Panc1 (cell line): ENCODE data around the gene BPGM. TPM values are rescaled to one million over a fixed set of nuclear protein-coding genes. Genes with fewer than 3 reads are reported as not detected.

Experiments
- ATAC-seq: fragments of 200-7000 bp; cut with Tn5 transposase; 2 replicates; pipeline ENCODE4 v1.9.1; 2020; ENCODE audit warnings: mild to moderate bottlenecking, moderate library complexity
- BruUV-seq: library from RNA; stranded (reverse); fragments of 400-500 nt; replicated peaks from 2 replicates; lab custom pipeline; 2021; lab: Mats Ljungman, UMichigan
- CTCF ChIA-PET: fragments of 300-600 bp; sonication (Branson Sonifier 250); formaldehyde crosslinking; loops from one replicate; lab custom pipeline; 2022; ENCODE audit warnings: antibody characterized with exemption; lab: Charles Lee
- POLR2A ChIA-PET: fragments of 300-600 bp; sonication (Branson Sonifier 250); formaldehyde crosslinking; loops from one replicate; lab custom pipeline; 2022; ENCODE audit warnings: antibody characterized with exemption; lab: Charles Lee
- DNase-seq: peaks from one replicate; pipeline ENCODE4 v3.0.0-alpha.2; 2010; ENCODE audit warnings: low read depth, low spot score
- H3K27ac ChIP-seq: 2 replicates; pipeline ENCODE4 v1.5.1; 2011; ENCODE audit warnings: mild to moderate bottlenecking, low read length, inconsistent platforms
- H3K27me3 ChIP-seq: fragments of 200-500 bp; sonication (Bioruptor generic); 2 replicates; pipeline ENCODE4 v1.6.0; 2014; ENCODE audit warnings: low read length, inconsistent platforms; ENCODE audit not compliant: control insufficient read depth, insufficient read depth
- H3K36me3 ChIP-seq: fragments of 200-500 bp; sonication (Bioruptor generic); 2 replicates; pipeline ENCODE4 v1.5.1; 2014; ENCODE audit warnings: inconsistent platforms, mild to moderate bottlenecking, low read length, moderate library complexity; ENCODE audit not compliant: control insufficient read depth, insufficient read depth
- H3K4me1 ChIP-seq: 2 replicates; pipeline ENCODE4 v1.5.1; 2011; ENCODE audit warnings: inconsistent platforms, mild to moderate bottlenecking, low read length, moderate library complexity; ENCODE audit not compliant: control insufficient read depth, insufficient read depth
- H3K4me3 ChIP-seq, 2 experiments: 2 replicates each; pipeline ENCODE4 v1.5.1; 2011 to 2012; ENCODE audit warnings: low read depth in 2 of 2, low read length in 2 of 2, mild to moderate bottlenecking in 2 of 2, inconsistent platforms in 1 of 2, moderate library complexity in 1 of 2
- H3K9me3 ChIP-seq: fragments of 200-500 bp; sonication (Bioruptor generic); 2 replicates; pipeline ENCODE4 v1.5.1; 2014; ENCODE audit warnings: low read depth, mild to moderate bottlenecking, inconsistent platforms, low read length, moderate library complexity; ENCODE audit not compliant: control insufficient read depth, insufficient read depth
- POLR2AphosphoS5 ChIP-seq: IDR thresholded peaks from 2 replicates; pipeline ENCODE4 v1.6.1; 2012; ENCODE audit warnings: mild to moderate bottlenecking, low read depth, low read length, moderate library complexity
- SIN3A ChIP-seq: IDR thresholded peaks from 2 replicates; pipeline ENCODE4 v1.6.1; 2012; ENCODE audit warnings: low read depth, mild to moderate bottlenecking, low read length, moderate library complexity, borderline replicate concordance; ENCODE audit not compliant: insufficient read depth
- TCF7L2 ChIP-seq: IDR thresholded peaks from 2 replicates; pipeline ENCODE4 v1.6.1; 2011; ENCODE audit warnings: mild to moderate bottlenecking, low read depth, low read length, inconsistent platforms
- in situ Hi-C: cut with HindIII; loops from 2 replicates; pipeline ENCODE4 v1.10.0; 2016; ENCODE audit warnings: low sequenced_read_pairs, low pct_unique_long_range_greater_than_20kb
- intact Hi-C: fragments of 100-400 bp; cut with micrococcal nuclease; formaldehyde crosslinking; loops from one replicate; pipeline ENCODE4 v1.10.0; 2022; ENCODE audit not compliant: unreplicated experiment
- total RNA-seq: library from RNA; stranded (reverse); gene quantifications from one replicate; pipeline ENCODE4 v1.2.1, GENCODE V29; 2021; ENCODE audit not compliant: unreplicated experiment
- TF ChIP-seq, protein P1 (sequence below): fragments of 450-650 bp; IDR thresholded peaks from 2 replicates; pipeline ENCODE4 v1.5.1; 2017; ENCODE audit warnings: mild to moderate bottlenecking
- TF ChIP-seq, protein P2 (sequence below), 2 experiments: IDR thresholded peaks; 2 replicates each; pipeline ENCODE4 v1.6.1; 2011 to 2012; ENCODE audit warnings: low read depth in 2 of 2, control low read depth in 1 of 2, low read length in 1 of 2, mild to moderate bottlenecking in 1 of 2, moderate library complexity in 1 of 2; ENCODE audit not compliant: insufficient read depth in 1 of 2

The BPGM gene
- total RNA-seq, 1 experiment from 2014 or later = 10.7 TPM

GRCh38 chr7:134669388-134669787 is 22.7 kb downstream of the BPGM start:
- Histone ChIP-seq H3K4me3 (no peak overlapping the region), H3K36me3 (no peaks in the 10 kb centered on the region), H3K27me3 (no peaks in the 10 kb centered on the region), H3K4me1 (peaks cover 9% of the 10 kb centered on the region; the same call in 1 of the 2 replicates), H3K9me3 (no peaks in the 10 kb centered on the region; the same call in 1 of the 2 replicates), H3K27ac (no peak overlapping the region; the same call in 1 of the 2 replicates)
- intact Hi-C loops (no loop called here), in situ Hi-C loops (no loop called here)
- ChIA-PET POLR2A (no interaction called here), CTCF (no interaction called here)
- TF ChIP-seq, protein P1, sequence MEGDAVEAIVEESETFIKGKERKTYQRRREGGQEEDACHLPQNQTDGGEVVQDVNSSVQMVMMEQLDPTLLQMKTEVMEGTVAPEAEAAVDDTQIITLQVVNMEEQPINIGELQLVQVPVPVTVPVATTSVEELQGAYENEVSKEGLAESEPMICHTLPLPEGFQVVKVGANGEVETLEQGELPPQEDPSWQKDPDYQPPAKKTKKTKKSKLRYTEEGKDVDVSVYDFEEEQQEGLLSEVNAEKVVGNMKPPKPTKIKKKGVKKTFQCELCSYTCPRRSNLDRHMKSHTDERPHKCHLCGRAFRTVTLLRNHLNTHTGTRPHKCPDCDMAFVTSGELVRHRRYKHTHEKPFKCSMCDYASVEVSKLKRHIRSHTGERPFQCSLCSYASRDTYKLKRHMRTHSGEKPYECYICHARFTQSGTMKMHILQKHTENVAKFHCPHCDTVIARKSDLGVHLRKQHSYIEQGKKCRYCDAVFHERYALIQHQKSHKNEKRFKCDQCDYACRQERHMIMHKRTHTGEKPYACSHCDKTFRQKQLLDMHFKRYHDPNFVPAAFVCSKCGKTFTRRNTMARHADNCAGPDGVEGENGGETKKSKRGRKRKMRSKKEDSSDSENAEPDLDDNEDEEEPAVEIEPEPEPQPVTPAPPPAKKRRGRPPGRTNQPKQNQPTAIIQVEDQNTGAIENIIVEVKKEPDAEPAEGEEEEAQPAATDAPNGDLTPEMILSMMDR = no peak
- TF ChIP-seq, protein P2, sequence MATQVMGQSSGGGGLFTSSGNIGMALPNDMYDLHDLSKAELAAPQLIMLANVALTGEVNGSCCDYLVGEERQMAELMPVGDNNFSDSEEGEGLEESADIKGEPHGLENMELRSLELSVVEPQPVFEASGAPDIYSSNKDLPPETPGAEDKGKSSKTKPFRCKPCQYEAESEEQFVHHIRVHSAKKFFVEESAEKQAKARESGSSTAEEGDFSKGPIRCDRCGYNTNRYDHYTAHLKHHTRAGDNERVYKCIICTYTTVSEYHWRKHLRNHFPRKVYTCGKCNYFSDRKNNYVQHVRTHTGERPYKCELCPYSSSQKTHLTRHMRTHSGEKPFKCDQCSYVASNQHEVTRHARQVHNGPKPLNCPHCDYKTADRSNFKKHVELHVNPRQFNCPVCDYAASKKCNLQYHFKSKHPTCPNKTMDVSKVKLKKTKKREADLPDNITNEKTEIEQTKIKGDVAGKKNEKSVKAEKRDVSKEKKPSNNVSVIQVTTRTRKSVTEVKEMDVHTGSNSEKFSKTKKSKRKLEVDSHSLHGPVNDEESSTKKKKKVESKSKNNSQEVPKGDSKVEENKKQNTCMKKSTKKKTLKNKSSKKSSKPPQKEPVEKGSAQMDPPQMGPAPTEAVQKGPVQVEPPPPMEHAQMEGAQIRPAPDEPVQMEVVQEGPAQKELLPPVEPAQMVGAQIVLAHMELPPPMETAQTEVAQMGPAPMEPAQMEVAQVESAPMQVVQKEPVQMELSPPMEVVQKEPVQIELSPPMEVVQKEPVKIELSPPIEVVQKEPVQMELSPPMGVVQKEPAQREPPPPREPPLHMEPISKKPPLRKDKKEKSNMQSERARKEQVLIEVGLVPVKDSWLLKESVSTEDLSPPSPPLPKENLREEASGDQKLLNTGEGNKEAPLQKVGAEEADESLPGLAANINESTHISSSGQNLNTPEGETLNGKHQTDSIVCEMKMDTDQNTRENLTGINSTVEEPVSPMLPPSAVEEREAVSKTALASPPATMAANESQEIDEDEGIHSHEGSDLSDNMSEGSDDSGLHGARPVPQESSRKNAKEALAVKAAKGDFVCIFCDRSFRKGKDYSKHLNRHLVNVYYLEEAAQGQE (IDR thresholded peaks at IDR 0.05; ENCODE audit: insufficient read depth in 1 of 2, low read depth in 2 of 2, low read length in 1 of 2) = no peak
- TF ChIP-seq SIN3A (no peak), TCF7L2 (no peak), POLR2AphosphoS5 (no peak)
- no TSS peak for BruUV-seq
- ATAC-seq = peak; percentile 66; the same call in 1 of the 2 replicates
- no peak for DNase-seq

DNA sequence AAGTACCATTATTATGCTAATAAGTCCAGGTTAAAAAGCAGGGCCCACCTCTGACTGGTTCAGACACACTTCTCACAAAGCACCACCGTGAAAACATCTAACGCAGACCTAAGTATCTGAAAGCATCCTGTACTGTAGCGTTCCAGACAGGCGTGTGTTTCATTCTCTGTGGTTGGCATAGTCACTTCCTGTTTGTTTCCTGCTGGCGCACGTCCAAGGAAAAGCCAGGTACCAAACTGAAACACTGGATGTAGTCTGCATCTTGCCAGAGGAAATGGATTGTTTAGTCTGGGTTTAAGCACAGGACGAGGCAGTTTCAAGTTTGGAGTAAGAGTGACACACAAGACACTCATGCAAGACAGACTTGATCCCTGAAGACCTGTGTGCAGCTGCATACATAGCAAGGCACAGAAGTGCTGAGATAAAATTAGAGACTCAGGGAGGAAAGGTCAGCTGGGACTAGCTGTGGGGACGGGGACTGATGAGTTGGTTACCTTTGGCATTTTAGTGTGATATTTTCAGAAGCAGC is 23.3 kb downstream of the BPGM start:
- Histone ChIP-seq H3K4me3 (peak overlapping the region; percentile 7 to 29; a peak in 3 of 4 replicates), H3K27me3 (no peaks in the 10 kb centered on the region), H3K9me3 (peaks cover 3% of the 10 kb centered on the region; the same call in 1 of the 2 replicates), H3K4me1 (peaks cover 9% of the 10 kb centered on the region; the same call in 1 of the 2 replicates), H3K27ac (no peak overlapping the region; the same call in 1 of the 2 replicates), H3K36me3 (no peaks in the 10 kb centered on the region)
- no TSS peak for BruUV-seq
- intact Hi-C loops = no loop called here
- DNase-seq = peak; percentile 99
- in situ Hi-C loops = no loop called here
- ChIA-PET POLR2A (no interaction called here), CTCF (no interaction called here)
- peak; percentile 97 for ATAC-seq
- no peak for TF ChIP-seq TCF7L2
- no peak for TF ChIP-seq SIN3A
- TF ChIP-seq POLR2AphosphoS5 = no peak
- TF ChIP-seq, protein P1 = no peak
- TF ChIP-seq, protein P2 (IDR thresholded peaks at IDR 0.05; ENCODE audit: insufficient read depth in 1 of 2, low read depth in 2 of 2, low read length in 1 of 2) = no peak
